GF-D8 (cell line): ENCODE data around the gene CACNA1E.
A peak's percentile ranks its signal among the peaks of the same experiment; 100 is the strongest.
"Not testable (repeated sequence)": the region's sequence is repeated elsewhere in the genome, so short reads cannot be mapped to it uniquely, and the experiment has no call there.

Experiments
- DNase-seq: peaks from one replicate; lab custom pipeline; 2025; lab: John Stamatoyannopoulos, UW

The CACNA1E gene

DNA sequence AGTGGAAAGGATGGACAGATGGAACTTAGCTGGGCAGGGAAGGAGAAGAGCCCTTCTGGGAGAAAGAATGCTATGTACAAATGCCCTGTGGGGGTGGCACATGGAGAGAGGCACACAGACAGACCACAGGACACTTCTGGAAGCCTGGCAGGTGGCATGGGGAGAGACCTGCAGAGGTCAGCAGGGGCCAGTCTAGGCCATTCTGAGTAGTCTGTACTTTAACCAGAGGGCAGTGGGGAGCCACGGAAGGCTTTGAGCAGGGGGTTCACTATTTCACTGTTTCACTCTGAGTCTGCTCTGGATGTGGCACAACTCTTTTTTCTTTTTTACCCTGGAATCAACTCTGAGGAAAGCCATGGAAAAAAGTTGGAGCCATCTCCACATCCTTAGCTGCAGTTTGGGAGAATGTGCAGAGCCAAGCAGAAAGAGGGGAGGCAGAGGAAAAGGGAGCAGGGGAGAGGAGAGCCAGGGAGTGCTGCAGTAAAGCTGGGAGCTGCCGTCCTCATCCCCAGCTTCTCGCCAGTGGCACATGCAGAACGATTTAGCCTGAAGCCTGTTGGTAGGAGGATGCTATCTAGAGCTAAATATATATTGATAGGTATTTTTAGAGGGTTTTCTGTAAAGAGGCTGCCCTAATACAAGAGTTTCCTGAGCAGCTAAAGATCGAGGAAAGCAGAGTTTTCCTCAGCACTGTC, 34.0 kb downstream of the CACNA1E start:
- no peak for DNase-seq

DNA sequence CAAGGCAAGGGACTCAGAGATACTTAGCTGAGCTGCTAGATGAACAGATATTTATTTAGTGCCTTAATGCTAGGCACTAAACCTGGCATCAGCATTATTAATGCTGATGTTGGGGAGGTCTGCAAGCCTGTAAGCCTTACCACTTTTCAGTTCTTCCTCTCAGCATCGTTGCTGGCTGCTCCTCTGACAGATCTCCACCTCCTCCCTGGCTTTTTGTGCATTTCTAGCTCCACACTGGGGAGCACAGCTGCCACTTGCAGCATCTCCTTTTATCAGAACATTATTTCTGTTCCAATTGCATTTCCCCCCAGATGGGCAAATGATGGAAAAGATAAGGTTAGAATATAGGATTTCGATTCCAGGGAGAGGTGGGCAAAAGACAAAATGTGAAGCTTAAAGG, 34.8 kb downstream of the CACNA1E start:
- no peak for DNase-seq

DNA sequence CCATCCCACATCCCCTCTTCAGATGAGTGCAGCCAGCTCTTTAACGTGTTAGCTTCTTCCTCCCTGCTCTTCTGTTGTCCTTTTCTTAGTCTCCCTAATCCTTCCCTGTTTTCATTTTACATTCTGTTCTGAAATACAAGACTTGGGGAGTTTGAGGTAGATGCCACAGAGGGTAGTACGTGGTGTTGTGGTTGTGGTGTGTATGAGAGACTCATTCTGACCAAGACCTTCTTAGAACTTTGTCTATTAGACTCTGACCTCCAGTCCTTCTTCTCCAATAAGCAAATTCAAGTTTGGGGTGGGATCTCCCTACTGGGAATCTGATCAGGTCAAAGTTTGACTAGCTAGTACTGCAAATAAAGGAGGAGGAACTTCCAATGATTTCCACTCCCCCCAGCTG, 39.5 kb downstream of the CACNA1E start:
- DNase-seq = no peak

GRCh38 chr1:181525104-181525721, 41.9 kb downstream of the CACNA1E start:
- no peak for DNase-seq

- DNase-seq = not testable (repeated sequence)
These were observed 44.9 kb downstream of the CACNA1E start for GRCh38 chr1:181528241-181528640.

DNA sequence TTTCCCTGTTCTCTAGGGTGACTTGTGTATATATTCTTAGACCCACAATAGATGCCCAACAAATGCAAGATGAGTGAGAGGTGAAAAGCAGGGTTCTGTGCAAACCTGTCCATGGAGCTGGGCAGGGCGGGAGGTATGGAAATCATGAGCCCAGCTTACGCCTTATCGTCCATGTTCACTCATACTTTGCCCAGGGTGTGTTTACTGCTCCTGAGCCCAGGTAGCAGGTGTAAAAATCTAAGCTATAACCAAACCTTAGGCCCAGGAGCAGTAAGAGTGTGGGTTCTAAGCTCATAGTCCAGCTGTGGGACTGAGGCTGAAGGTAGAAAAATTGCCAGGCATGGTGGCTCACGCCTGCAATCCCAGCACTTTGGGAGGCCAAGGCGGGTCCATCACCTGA, 48.1 kb downstream of the CACNA1E start:
- no peak for DNase-seq

- no peak for DNase-seq
These were observed 48.8 kb downstream of the CACNA1E start for GRCh38 chr1:181531951-181532600.

GRCh38 chr1:181538836-181539235, 55.5 kb downstream of the CACNA1E start:
- no peak for DNase-seq

GRCh38 chr1:181541458-181541857, 58.1 kb downstream of the CACNA1E start:
- no peak for DNase-seq

GRCh38 chr1:181541947-181542346, 58.6 kb downstream of the CACNA1E start:
- DNase-seq = no peak

- DNase-seq = peak; percentile 3
These were observed 59.1 kb downstream of the CACNA1E start for GRCh38 chr1:181542406-181542805.

DNA sequence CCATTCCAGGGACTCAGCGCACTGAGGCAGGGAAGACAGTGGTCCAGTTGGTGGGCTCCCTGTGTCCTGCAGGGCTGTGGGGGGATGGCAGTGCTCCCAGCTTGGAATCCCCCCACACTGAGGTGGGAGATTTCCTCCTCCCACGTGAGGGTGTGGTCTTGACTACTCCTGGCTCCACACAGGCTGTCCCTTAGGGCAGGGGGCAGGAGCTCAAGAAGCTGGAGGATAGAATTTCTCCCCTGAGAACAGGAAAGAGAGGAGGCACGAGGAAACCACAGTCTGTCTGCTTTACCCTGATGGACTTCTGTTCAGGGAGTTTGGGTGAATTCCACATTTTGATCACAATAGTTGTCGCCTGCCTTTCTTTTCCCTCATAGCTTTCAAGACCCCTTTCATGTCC, 62.1 kb downstream of the CACNA1E start:
- DNase-seq = no peak

DNA sequence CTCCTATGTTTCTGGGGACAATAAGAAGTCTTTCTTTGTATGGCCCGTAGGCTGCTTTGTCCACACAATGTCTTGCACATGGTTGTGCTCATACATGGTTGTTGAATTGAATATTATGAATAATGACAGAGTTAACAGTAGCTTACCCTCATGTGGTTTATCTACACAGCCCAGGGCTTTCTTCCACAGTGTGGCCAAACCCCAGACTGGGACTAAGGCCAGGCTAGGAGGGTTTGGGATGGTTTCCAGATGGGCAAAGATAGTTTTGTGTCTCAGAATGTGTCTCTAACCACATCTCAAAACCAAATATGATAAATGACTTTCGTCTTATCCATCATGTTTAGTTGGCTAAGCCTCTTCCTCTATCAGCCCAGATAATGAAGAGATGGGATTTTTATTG, 65.2 kb downstream of the CACNA1E start:
- DNase-seq = no peak

GRCh38 chr1:181551249-181551648, 67.9 kb downstream of the CACNA1E start:
- no peak for DNase-seq

DNA sequence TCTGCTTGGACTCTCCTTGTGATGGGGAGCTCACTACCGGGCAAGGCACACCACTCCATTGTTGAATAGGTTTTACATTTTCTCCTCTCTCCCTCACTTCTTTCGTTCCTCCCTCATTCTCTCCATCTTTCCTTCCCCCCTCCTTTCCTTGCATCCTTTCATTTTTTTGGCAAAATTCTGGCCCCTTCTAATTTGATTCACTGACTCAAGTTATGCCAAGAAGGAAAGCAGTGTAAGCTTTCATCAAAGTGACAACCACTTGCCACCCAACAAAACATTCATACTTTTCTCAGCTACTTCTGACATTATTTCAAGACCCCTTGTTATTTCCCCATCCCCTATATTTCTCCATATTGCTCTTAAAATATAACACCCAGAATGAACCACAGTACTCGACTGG, 68.4 kb downstream of the CACNA1E start:
- no peak for DNase-seq

DNA sequence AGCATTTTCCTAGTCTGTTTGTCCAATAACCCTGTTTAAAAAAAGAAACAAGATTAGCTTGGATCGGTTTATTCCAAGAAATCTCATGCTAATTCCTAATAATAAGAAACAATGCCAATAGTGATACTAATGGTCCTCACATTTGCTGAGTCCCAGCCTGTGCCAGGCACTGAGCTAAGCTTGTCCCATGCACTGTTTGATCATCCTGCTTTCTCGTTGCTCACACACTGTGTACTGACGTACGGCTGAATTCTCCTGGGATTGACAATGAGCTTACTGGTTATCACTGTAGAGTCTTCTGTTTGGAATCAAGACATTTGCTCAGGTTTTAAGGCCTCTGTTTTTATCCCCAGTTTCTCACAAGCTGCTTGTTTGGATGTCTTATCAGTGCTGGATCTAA, 71.1 kb downstream of the CACNA1E start:
- DNase-seq = no peak

GRCh38 chr1:181556631-181557030, 73.3 kb downstream of the CACNA1E start:
- no peak for DNase-seq

DNA sequence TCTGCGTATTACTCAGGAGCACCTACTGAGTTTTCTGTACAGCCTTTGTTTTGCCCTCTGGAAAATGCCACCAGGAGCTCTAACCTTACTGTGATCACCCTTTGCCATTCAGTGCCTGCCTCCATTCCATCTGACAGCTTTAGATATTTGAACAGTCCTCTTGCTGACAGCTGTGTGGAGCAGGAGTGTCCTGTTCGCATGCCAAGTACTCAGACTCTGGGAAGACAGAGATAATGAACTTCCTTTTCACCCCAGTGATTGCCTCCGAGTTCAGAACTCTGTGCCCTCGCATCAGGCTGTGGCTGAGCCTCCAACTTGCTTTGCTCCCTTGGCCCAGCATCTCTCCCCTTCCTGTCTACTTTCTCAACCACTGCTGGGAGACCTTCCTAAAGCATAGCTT, 74.0 kb downstream of the CACNA1E start:
- no peak for DNase-seq

DNA sequence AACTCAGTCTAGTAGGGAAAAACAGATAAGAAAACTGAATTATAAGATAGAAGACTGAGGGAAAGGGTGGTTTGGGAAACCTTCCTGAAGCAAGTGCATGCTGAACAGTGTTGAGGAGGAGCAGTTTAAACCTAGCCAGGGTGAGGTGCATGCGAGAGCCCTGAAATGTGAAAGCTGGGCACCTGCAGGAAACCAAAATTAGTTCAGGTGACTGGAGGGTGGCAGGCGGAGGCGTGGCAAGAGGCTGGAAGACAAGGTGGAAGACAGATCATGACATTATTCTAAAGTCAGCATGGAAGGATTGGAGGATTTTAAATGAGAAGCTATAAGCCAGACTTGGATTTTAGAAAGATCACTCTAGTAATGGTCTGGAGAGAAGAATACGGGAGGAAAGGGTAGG, 75.1 kb downstream of the CACNA1E start:
- no peak for DNase-seq

- no peak for DNase-seq
These were observed 75.8 kb downstream of the CACNA1E start for GRCh38 chr1:181559142-181559541.

GRCh38 chr1:181562395-181562794, 79.1 kb downstream of the CACNA1E start:
- no peak for DNase-seq

DNA sequence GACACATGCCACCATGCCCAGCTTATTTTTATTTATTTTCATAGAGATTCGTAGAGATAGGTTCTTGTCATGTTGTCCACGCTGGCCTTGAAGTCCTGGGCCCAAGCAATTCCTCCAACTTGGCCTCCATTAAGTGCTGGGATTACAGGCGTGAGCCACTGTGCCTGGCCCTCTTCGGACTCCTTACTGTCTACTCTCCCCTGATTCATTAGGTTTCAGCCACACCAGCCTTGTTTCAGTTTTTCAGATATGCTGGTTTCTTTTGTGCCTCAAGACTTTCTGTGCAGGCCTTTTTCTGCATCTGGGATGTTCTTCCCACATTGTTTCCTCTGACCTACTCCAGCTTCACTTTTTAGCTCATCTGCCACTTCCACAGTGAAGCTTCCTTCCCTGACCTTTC, 85.4 kb downstream of the CACNA1E start:
- no peak for DNase-seq

DNA sequence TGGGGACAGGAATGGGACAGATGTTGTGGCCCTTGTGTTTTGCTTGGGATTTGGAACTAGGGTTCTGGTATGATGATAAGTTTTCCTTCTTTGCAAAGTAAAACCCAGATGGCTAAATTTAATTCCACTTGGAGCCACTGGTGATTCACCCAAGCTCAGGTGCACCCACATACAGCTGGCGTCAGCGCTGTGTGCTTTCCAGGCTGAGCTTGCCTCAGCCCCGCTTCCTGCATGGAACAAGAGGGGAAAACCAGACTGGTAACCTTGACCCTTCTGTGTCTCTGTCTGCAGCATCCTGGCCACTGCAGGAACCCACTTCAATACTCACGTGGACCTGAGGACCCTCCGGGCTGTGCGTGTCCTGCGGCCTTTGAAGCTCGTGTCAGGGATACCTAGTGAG, 94.2 kb downstream of the CACNA1E start:
- no peak for DNase-seq

- no peak for DNase-seq
These were observed 100.3 kb downstream of the CACNA1E start for GRCh38 chr1:181583598-181583997.
